DOHH2 (cell line): ENCODE results near the gene R3HDM2.
A peak's percentile ranks its signal among the peaks of the same experiment; 100 is the strongest.

Experiments used
- H3F3A ChIP-seq: fragments of 200-600 bp; sonication (generic), shearing (Covaris generic); 2 replicates; pipeline ENCODE4 v1.6.0; 2016; ENCODE audit warnings: antibody characterized with exemption, mild to moderate bottlenecking; ENCODE audit not compliant: control insufficient read depth, insufficient read depth
- H3K27ac ChIP-seq: fragments of 200-600 bp; sonication (generic); 2 replicates; pipeline ENCODE4 v1.5.1; 2014; ENCODE audit warnings: low read depth, mild to moderate bottlenecking, low read length, moderate library complexity
- H3K27me3 ChIP-seq: fragments of 200-600 bp; sonication (generic); 2 replicates; pipeline ENCODE4 v1.6.1; 2014; ENCODE audit warnings: mild to moderate bottlenecking, low read length, mixed read lengths; ENCODE audit not compliant: control insufficient read depth
- H3K36me3 ChIP-seq: fragments of 200-600 bp; sonication (generic); 2 replicates; pipeline ENCODE4 v1.6.1; 2014; ENCODE audit warnings: mild to moderate bottlenecking, low read length, moderate library complexity, mixed read lengths; ENCODE audit not compliant: control insufficient read depth
- H3K4me1 ChIP-seq: fragments of 200-600 bp; sonication (generic); 2 replicates; pipeline ENCODE4 v1.6.1; 2014; ENCODE audit warnings: mild to moderate bottlenecking, low read length, mixed read lengths; ENCODE audit not compliant: control insufficient read depth
- H3K4me2 ChIP-seq: fragments of 200-600 bp; sonication (generic); 2 replicates; pipeline ENCODE4 v1.6.0; 2014; ENCODE audit warnings: mild to moderate bottlenecking, low read length, moderate library complexity
- H3K4me3 ChIP-seq: fragments of 200-600 bp; sonication (generic); 2 replicates; pipeline ENCODE4 v1.5.1; 2014; ENCODE audit warnings: mild to moderate bottlenecking, low read length, mixed read lengths
- H3K79me2 ChIP-seq: fragments of 200-600 bp; sonication (generic); 2 replicates; pipeline ENCODE4 v1.6.1; 2014; ENCODE audit warnings: mild to moderate bottlenecking, low read length, mixed read lengths; ENCODE audit not compliant: control insufficient read depth
- H3K9me2 ChIP-seq: fragments of 200-600 bp; sonication (generic); replicated peaks from 2 replicates; pipeline ENCODE4 v1.6.1; 2014; ENCODE audit warnings: mild to moderate bottlenecking, low read length, mixed read lengths; ENCODE audit not compliant: control insufficient read depth
- H3K9me3 ChIP-seq: fragments of 200-600 bp; sonication (generic); 2 replicates; pipeline ENCODE4 v1.6.1; 2014; ENCODE audit warnings: antibody characterized with exemption, low read length, mixed read lengths; ENCODE audit not compliant: control insufficient read depth, insufficient read depth
- H4K20me1 ChIP-seq: fragments of 200-600 bp; sonication (generic); 2 replicates; pipeline ENCODE4 v1.6.0; 2014; ENCODE audit warnings: low read depth, mild to moderate bottlenecking, antibody characterized with exemption, low read length, moderate library complexity; ENCODE audit not compliant: control insufficient read depth, insufficient read depth
- CTCF ChIP-seq: fragments of 200-600 bp; sonication (generic); IDR thresholded peaks from one replicate; pipeline ENCODE4 v1.5.1; 2014; ENCODE audit warnings: antibody characterized with exemption, mild to moderate bottlenecking, low read depth, low read length; ENCODE audit not compliant: poor library complexity, severe bottlenecking
- EZH2phosphoT487 ChIP-seq: fragments of 200-600 bp; sonication (generic); IDR thresholded peaks from 2 replicates; pipeline ENCODE4 v1.6.1; 2017; ENCODE audit warnings: borderline replicate concordance, mild to moderate bottlenecking, antibody characterized with exemption, low read length, moderate library complexity, mixed read lengths

Gene R3HDM2

GRCh38 chr12:57236201-57236924, 194.5 kb downstream of the R3HDM2 start:
- Histone ChIP-seq H3K4me2 (peak overlapping the region; percentile 99), H3K9me2 (no peaks in the 10 kb centered on the region), H3K4me3 (peak overlapping the region; percentile 46), H3K79me2 (peaks cover 21% of the 10 kb centered on the region), H3K27me3 (no peaks in the 10 kb centered on the region), H3K4me1 (peaks cover 93% of the 10 kb centered on the region), H3F3A (peaks cover 47% of the 10 kb centered on the region), H3K36me3 (peaks cover 53% of the 10 kb centered on the region), H3K27ac (no peak overlapping the region), H4K20me1 (peaks cover 12% of the 10 kb centered on the region; the same call in 1 of the 2 replicates), H3K9me3 (no peaks in the 10 kb centered on the region)
- no peak for TF ChIP-seq EZH2phosphoT487
- TF ChIP-seq CTCF: no peak

GRCh38 chr12:57235728-57236131, 195.1 kb downstream of the R3HDM2 start:
- H3K27me3 ChIP-seq: no peaks in the 10 kb centered on the region
- H3K4me1 ChIP-seq: peaks cover 93% of the 10 kb centered on the region
- H3K4me3 ChIP-seq: peak overlapping the region; percentile 46
- H3K9me2 ChIP-seq: no peaks in the 10 kb centered on the region
- H3K36me3 ChIP-seq: peaks cover 57% of the 10 kb centered on the region
- H3K79me2 ChIP-seq: peaks cover 21% of the 10 kb centered on the region
- peak overlapping the region; percentile 98 for H3K4me2 ChIP-seq
- H4K20me1 ChIP-seq: peaks cover 18% of the 10 kb centered on the region; the same call in 1 of the 2 replicates
- peaks cover 47% of the 10 kb centered on the region for H3F3A ChIP-seq
- TF ChIP-seq EZH2phosphoT487 (no peak), CTCF (no peak)
- no peaks in the 10 kb centered on the region for H3K9me3 ChIP-seq
- no peak overlapping the region for H3K27ac ChIP-seq

- H3K4me3 ChIP-seq: peak overlapping the region; percentile 46
- peaks cover 62% of the 10 kb centered on the region for H3K36me3 ChIP-seq
- H3K27me3 ChIP-seq: no peaks in the 10 kb centered on the region
- no peaks in the 10 kb centered on the region for H3K9me3 ChIP-seq
- H3F3A ChIP-seq: peaks cover 43% of the 10 kb centered on the region
- peaks cover 23% of the 10 kb centered on the region; the same call in 1 of the 2 replicates for H4K20me1 ChIP-seq
- H3K4me1 ChIP-seq: peaks cover 95% of the 10 kb centered on the region
- peak overlapping the region; percentile 71 for H3K27ac ChIP-seq
- H3K4me2 ChIP-seq: peak overlapping the region; percentile 98
- peaks cover 26% of the 10 kb centered on the region for H3K79me2 ChIP-seq
- no peak for TF ChIP-seq EZH2phosphoT487
- peak; percentile 8 for TF ChIP-seq CTCF
- no peaks in the 10 kb centered on the region for H3K9me2 ChIP-seq
Observed at GRCh38 chr12:57235017-57235727, 195.7 kb downstream of the R3HDM2 start.
